MCF 10A (cell line): ENCODE data around the gene SAP30BP. TPM values are rescaled to one million over a fixed set of nuclear protein-coding genes. Genes with fewer than 3 reads are reported as not detected.

Experiments used
- BruUV-seq: library from RNA; stranded (reverse); fragments of 400-500 nt; replicated peaks from 2 replicates; lab custom pipeline; 2021; lab: Mats Ljungman, UMichigan
- CTCF ChIA-PET: fragments of 300-600 bp; sonication (Branson Sonifier 250); formaldehyde crosslinking; extraction: SDS; loops from one replicate; lab custom pipeline; 2021; ENCODE audit warnings: antibody characterized with exemption, inconsistent platforms; lab: Yijun Ruan, JAX
- POLR2A ChIA-PET: fragments of 300-600, 350-650 bp; sonication (Branson Sonifier 250); formaldehyde crosslinking; extraction: SDS; loops from one replicate; lab custom pipeline; 2020; ENCODE audit warnings: antibody characterized with exemption, inconsistent platforms; lab: Yijun Ruan, JAX
- DNase-seq: peaks from one replicate; pipeline ENCODE4 v3.0.0-alpha.2; 2018; ENCODE audit not compliant: unreplicated experiment
- H3K27ac Mint-ChIP-seq: one replicate; pipeline ENCODE4 v1.8.0; 2022; ENCODE audit warnings: mild to moderate bottlenecking, low read depth, mixed read lengths; ENCODE audit not compliant: unreplicated experiment
- H3K27me3 Mint-ChIP-seq: one replicate; pipeline ENCODE4 v1.8.0; 2022; ENCODE audit warnings: mixed read lengths; ENCODE audit not compliant: insufficient read depth, unreplicated experiment
- H3K36me3 Mint-ChIP-seq: one replicate; pipeline ENCODE4 v1.8.0; 2022; ENCODE audit warnings: mild to moderate bottlenecking, moderate library complexity, mixed read lengths; ENCODE audit not compliant: insufficient read depth, unreplicated experiment
- H3K4me1 Mint-ChIP-seq: one replicate; pipeline ENCODE4 v1.8.0; 2022; ENCODE audit warnings: mixed read lengths; ENCODE audit not compliant: insufficient read depth, unreplicated experiment
- H3K4me3 Mint-ChIP-seq: one replicate; pipeline ENCODE4 v1.8.0; 2022; ENCODE audit warnings: mild to moderate bottlenecking, moderate library complexity, mixed read lengths; ENCODE audit not compliant: unreplicated experiment
- H3K9me3 Mint-ChIP-seq: one replicate; pipeline ENCODE4 v1.8.0; 2022; ENCODE audit warnings: mixed read lengths; ENCODE audit not compliant: unreplicated experiment
- intact Hi-C: fragments of 100-400 bp; cut with micrococcal nuclease; formaldehyde crosslinking; loops from 2 replicates; pipeline ENCODE4 v1.14.1; 2022
- total RNA-seq: library from RNA; stranded (reverse); gene quantifications from 2 replicates; pipeline ENCODE4 v1.2.3, GENCODE V29; 2022
- TF ChIP-seq, protein P1 (sequence below): fragments of 200-600 bp; IDR thresholded peaks from one replicate; pipeline ENCODE4 v1.8.0; 2022; ENCODE audit warnings: antibody characterized with exemption, mild to moderate bottlenecking; ENCODE audit not compliant: unreplicated experiment

Gene SAP30BP
- total RNA-seq, 1 experiment from 2014 or later: 123 TPM

DNA sequence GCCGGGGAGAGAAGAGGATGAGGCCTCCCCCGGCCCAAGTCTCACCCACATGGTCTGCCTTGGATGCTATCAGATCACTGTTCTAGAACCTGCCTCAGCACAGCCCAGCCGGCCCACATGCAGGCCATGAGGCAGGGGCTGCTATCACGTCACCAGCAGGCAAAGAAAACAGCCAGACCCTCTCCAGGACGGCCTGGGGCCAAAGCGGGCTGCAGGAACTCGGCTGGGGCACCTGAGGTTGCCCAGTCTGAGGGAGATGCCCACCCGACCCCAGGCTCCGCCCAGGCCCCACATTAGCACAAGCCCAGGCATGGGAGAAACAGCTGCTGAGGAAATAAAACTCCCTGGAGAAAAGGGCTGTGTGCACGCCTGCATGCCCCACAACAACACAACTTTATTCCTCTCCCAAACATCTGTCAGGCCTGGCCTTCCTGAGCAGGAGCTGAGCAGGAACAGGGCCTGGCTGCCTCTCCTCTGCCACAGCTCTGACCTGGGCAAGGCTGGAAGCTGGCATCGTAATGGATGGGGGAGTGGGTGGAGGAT lies 40.6 kb upstream of the SAP30BP start:
- H3K4me1 Mint-ChIP-seq: no peaks in the 10 kb centered on the region
- ChIA-PET CTCF (interaction anchor here (0.5 to 1.5 kb wide), 7 partner anchors 10 to 161 kb away, joined by 3 to 5 read pairs (median 4); no protein-coding TSS in a partner anchor), POLR2A (interaction anchor here (1.2 kb wide), 1 partner anchor 9 kb away, joined by 5 read pairs; no protein-coding TSS in a partner anchor)
- BruUV-seq: no TSS peak
- no peak overlapping the region for H3K27ac Mint-ChIP-seq
- H3K36me3 Mint-ChIP-seq: peaks cover 13% of the 10 kb centered on the region
- DNase-seq: no peak
- intact Hi-C loops: no loop called here
- no peak overlapping the region for H3K4me3 Mint-ChIP-seq
- no peaks in the 10 kb centered on the region for H3K9me3 Mint-ChIP-seq
- TF ChIP-seq, protein P1, sequence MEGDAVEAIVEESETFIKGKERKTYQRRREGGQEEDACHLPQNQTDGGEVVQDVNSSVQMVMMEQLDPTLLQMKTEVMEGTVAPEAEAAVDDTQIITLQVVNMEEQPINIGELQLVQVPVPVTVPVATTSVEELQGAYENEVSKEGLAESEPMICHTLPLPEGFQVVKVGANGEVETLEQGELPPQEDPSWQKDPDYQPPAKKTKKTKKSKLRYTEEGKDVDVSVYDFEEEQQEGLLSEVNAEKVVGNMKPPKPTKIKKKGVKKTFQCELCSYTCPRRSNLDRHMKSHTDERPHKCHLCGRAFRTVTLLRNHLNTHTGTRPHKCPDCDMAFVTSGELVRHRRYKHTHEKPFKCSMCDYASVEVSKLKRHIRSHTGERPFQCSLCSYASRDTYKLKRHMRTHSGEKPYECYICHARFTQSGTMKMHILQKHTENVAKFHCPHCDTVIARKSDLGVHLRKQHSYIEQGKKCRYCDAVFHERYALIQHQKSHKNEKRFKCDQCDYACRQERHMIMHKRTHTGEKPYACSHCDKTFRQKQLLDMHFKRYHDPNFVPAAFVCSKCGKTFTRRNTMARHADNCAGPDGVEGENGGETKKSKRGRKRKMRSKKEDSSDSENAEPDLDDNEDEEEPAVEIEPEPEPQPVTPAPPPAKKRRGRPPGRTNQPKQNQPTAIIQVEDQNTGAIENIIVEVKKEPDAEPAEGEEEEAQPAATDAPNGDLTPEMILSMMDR: no peak
- H3K27me3 Mint-ChIP-seq: peaks cover 17% of the 10 kb centered on the region

GRCh38 chr17:75627094-75627493 lies 40.0 kb upstream of the SAP30BP start:
- intact Hi-C loops: no loop called here
- Mint-ChIP-seq H3K27me3 (peaks cover 13% of the 10 kb centered on the region), H3K27ac (no peak overlapping the region), H3K9me3 (no peaks in the 10 kb centered on the region), H3K36me3 (peaks cover 13% of the 10 kb centered on the region), H3K4me1 (no peaks in the 10 kb centered on the region), H3K4me3 (no peak overlapping the region)
- CTCF ChIA-PET: interaction anchor here (0.6 kb wide), 2 partner anchors 23 to 28 kb away, joined by 3 to 4 read pairs; no protein-coding TSS in a partner anchor
- DNase-seq: no peak
- TF ChIP-seq, protein P1: no peak
- BruUV-seq: no TSS peak
- POLR2A ChIA-PET: no interaction called here

DNA sequence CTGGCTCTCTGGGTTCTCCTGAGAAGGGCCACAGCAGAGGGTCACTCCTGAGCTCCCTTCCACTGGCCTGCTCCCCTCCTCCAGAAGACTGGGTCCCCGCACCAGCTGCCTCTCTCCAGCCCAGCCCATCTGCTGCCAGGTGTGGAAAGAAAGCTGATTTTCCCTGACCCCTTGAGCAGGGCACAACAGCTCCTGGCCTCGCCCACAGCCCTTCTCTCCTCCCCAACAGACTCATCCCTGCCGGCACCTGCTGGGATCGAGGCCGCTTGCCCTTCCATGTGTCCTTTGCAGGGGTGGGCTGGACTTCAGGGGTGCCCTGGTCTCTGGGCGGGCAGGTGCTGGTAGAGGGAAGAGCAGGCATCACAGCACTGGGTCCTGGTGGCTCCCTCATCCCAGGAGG lies 38.7 kb upstream of the SAP30BP start:
- BruUV-seq: no TSS peak
- Mint-ChIP-seq H3K27me3 (no peaks in the 10 kb centered on the region), H3K9me3 (no peaks in the 10 kb centered on the region), H3K4me1 (peaks cover 2% of the 10 kb centered on the region), H3K36me3 (peaks cover 13% of the 10 kb centered on the region), H3K4me3 (no peak overlapping the region), H3K27ac (no peak overlapping the region)
- intact Hi-C loops: no loop called here
- POLR2A ChIA-PET: interaction anchor here (0.6 kb wide), 1 partner anchor 9 kb away, joined by 3 read pairs; no protein-coding TSS in a partner anchor
- no peak for DNase-seq
- TF ChIP-seq, protein P1: no peak
- CTCF ChIA-PET: no interaction called here

DNA sequence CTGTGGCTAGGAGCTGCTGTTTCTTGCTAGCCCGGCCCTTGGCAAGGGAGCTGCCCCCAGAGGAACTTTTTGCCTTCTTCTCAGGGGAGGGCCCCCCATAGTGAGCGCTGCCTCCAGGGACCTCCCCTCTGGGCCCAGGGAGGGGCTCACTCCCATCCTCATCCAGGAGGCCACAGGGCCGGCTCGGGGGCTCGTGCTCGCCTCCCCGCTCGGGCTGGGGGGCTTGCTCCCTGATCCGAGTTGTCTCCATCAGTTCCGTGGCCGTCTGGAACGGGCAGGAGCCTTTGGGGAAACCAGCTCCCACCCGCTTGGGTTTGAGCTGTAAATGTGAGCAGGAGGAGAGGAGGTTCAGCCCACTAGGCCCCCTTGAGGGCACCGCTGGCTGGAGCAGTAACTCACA lies 38.0 kb upstream of the SAP30BP start:
- TF ChIP-seq, protein P1: no peak
- intact Hi-C loops: no loop called here
- Mint-ChIP-seq H3K9me3 (no peaks in the 10 kb centered on the region), H3K27me3 (no peaks in the 10 kb centered on the region), H3K36me3 (peaks cover 19% of the 10 kb centered on the region), H3K4me1 (peaks cover 9% of the 10 kb centered on the region), H3K27ac (no peak overlapping the region), H3K4me3 (no peak overlapping the region)
- DNase-seq: no peak
- no TSS peak for BruUV-seq
- POLR2A ChIA-PET: interaction anchor here (1.2 kb wide), 1 partner anchor 8 kb away, joined by 4 read pairs; no protein-coding TSS in a partner anchor
- CTCF ChIA-PET: interaction anchor here (0.7 to 0.9 kb wide), 3 partner anchors 119 to 205 kb away, joined by 3 to 4 read pairs (median 3); no protein-coding TSS in a partner anchor
